Liver (tissue), 9 donors: Measurements from ENCODE around the gene ZRANB1. TPM values are rescaled to one million over a fixed set of nuclear protein-coding genes. Genes with fewer than 3 reads are reported as not detected.
A peak's percentile ranks its signal among the peaks of the same experiment; 100 is the strongest.

Source experiments
- DNase-seq: peaks from one replicate; pipeline ENCODE4 v3.0.0-alpha.2; 2017; ENCODE audit warnings: low spot score
- H3K27ac ChIP-seq, 2 donors: one replicate each; pipeline ENCODE4 v1.7.0; 2013; ENCODE audit warnings: inconsistent platforms in 2 of 2, low read length in 2 of 2, control low read depth in 1 of 2, low read depth in 1 of 2, mild to moderate bottlenecking in 1 of 2
- H3K27me3 ChIP-seq, 4 donors: one replicate each; pipeline versions ENCODE4 v1.6.1 to v1.7.0; 2013; ENCODE audit warnings: low read length in 3 of 4, inconsistent platforms in 1 of 4, mild to moderate bottlenecking in 1 of 4, moderate library complexity in 1 of 4; ENCODE audit not compliant: control insufficient read depth in 4 of 4, insufficient read depth in 4 of 4
- H3K36me3 ChIP-seq, 4 donors: one replicate each; pipeline versions ENCODE4 v1.6.1 to v1.7.0; 2013; ENCODE audit warnings: low read length in 3 of 4, mild to moderate bottlenecking in 3 of 4, low read depth in 1 of 4, moderate library complexity in 1 of 4; ENCODE audit not compliant: control insufficient read depth in 4 of 4, insufficient read depth in 3 of 4
- H3K4me1 ChIP-seq, 4 donors: one replicate each; pipeline versions ENCODE4 v1.6.1 to v1.7.0; 2013; ENCODE audit warnings: low read length in 3 of 4, mild to moderate bottlenecking in 3 of 4, moderate library complexity in 1 of 4; ENCODE audit not compliant: control insufficient read depth in 4 of 4, insufficient read depth in 4 of 4
- H3K4me3 ChIP-seq, 3 donors: one replicate each; pipeline versions ENCODE4 v1.6.1 to v1.7.0; 2013; ENCODE audit warnings: low read length in 3 of 3, control low read depth in 1 of 3, low read depth in 1 of 3, mild to moderate bottlenecking in 1 of 3
- H3K9ac ChIP-seq, 2 donors: one replicate each; pipeline ENCODE4 v1.7.0; 2013; ENCODE audit warnings: low read length in 2 of 2, mild to moderate bottlenecking in 2 of 2, moderate library complexity in 2 of 2, control low read depth in 1 of 2, low read depth in 1 of 2
- H3K9me3 ChIP-seq, 4 donors: one replicate each; pipeline versions ENCODE4 v1.6.1 to v1.7.0; 2013; ENCODE audit warnings: low read length in 3 of 4; ENCODE audit not compliant: control insufficient read depth in 4 of 4
- EGR1 ChIP-seq, 2 donors: IDR thresholded peaks; 2 replicates each; pipeline ENCODE4 v1.6.1; 2016 to 2018; ENCODE audit warnings: antibody characterized with exemption in 2 of 2, low read depth in 2 of 2
- FOXA1 ChIP-seq: IDR thresholded peaks from 2 replicates; pipeline ENCODE4 v1.6.1; 2016; ENCODE audit warnings: antibody characterized with exemption
- FOXA2 ChIP-seq: IDR thresholded peaks from 2 replicates; pipeline ENCODE4 v1.6.1; 2016; ENCODE audit warnings: antibody characterized with exemption
- HNF4A ChIP-seq, 2 donors: conservative IDR thresholded peaks; 2 replicates each; pipeline ENCODE4 v1.6.1; 2016; ENCODE audit warnings: antibody characterized with exemption in 2 of 2, mild to moderate bottlenecking in 2 of 2
- HNF4G ChIP-seq: IDR thresholded peaks from 2 replicates; pipeline ENCODE4 v1.6.1; 2016; ENCODE audit warnings: antibody characterized with exemption
- JUND ChIP-seq, 2 donors: IDR thresholded peaks; 2 replicates each; pipeline ENCODE4 v1.6.1; 2016; ENCODE audit warnings: antibody characterized with exemption in 2 of 2
- NR2F2 ChIP-seq: IDR thresholded peaks from 2 replicates; pipeline ENCODE4 v1.6.1; 2016; ENCODE audit warnings: antibody characterized with exemption
- RAD21 ChIP-seq, 2 donors: IDR thresholded peaks; 2 replicates each; pipeline ENCODE4 v1.6.1; 2016; ENCODE audit warnings: antibody characterized with exemption in 2 of 2, mild to moderate bottlenecking in 2 of 2
- RXRA ChIP-seq, 2 donors: IDR thresholded peaks; 2 replicates each; pipeline ENCODE4 v1.6.1; 2017 to 2018; ENCODE audit warnings: antibody characterized with exemption in 2 of 2, mild to moderate bottlenecking in 1 of 2
- SP1 ChIP-seq: IDR thresholded peaks from 2 replicates; pipeline ENCODE4 v1.6.1; 2018; ENCODE audit warnings: antibody characterized with exemption, mild to moderate bottlenecking
- TAF1 ChIP-seq: conservative IDR thresholded peaks from 2 replicates; pipeline ENCODE4 v1.6.1; 2016; ENCODE audit warnings: antibody characterized with exemption, mild to moderate bottlenecking
- YY1 ChIP-seq: IDR thresholded peaks from 2 replicates; pipeline ENCODE4 v1.6.1; 2016; ENCODE audit warnings: antibody characterized with exemption, mild to moderate bottlenecking
- ZBTB33 ChIP-seq: IDR thresholded peaks from 2 replicates; pipeline ENCODE4 v1.6.1; 2016; ENCODE audit warnings: antibody characterized with exemption
- WGBS: extraction: QIAGEN DNeasy Blood & Tissue Kit; methylation state at CpG from one replicate; pipeline ENCODE4 v1.1.7; 2013; 5-methylcytosine and 5-hydroxymethylcytosine counted together
- polyA plus RNA-seq, 2 donors: library from polyadenylated mRNA; stranded (reverse) in 1 of 2; unstranded in 1 of 2; fragments of 200-250 nt in 1 of 2; fragments of >200 nt in 1 of 2; fragmentation: Nextera tagmentation in 1 of 2; extraction: Ambion mirVana in 1 of 2; gene quantifications; one replicate each; pipeline versions ENCODE4 v1.2.1 to v1.2.3, GENCODE V29; 2013 to 2015
- total RNA-seq, 2 donors: library from RNA; depleted of rRNA; stranded (reverse); fragments of >200 nt; gene quantifications; one replicate each; pipeline ENCODE4 v1.2.3, GENCODE V29; 2014
- TF ChIP-seq, protein P1 (sequence below): IDR thresholded peaks from 2 replicates; pipeline ENCODE4 v1.6.1; 2016; ENCODE audit warnings: antibody characterized with exemption
- TF ChIP-seq, protein P2 (sequence below): IDR thresholded peaks from 2 replicates; pipeline ENCODE4 v1.6.1; 2016; ENCODE audit warnings: antibody characterized with exemption
- TF ChIP-seq, protein P3 (sequence below): fragments of 150-350 bp; IDR thresholded peaks from 2 replicates; pipeline ENCODE4 v1.5.1; 2017; ENCODE audit warnings: improper control_type of control experiment, low read depth, low read length; ENCODE audit not compliant: missing input control
- TF ChIP-seq, protein P4 (sequence below): IDR thresholded peaks from 2 replicates; pipeline ENCODE4 v1.6.1; 2016; ENCODE audit warnings: antibody characterized with exemption, mild to moderate bottlenecking
- donor health status: healthy.
- donor health status: healthy.
- donor health status: healthy.
- donor health status: healthy.
- donor health status: healthy.

Gene ZRANB1
- total and polyA plus RNA-seq, 4 donors: 6.2 to 32.5 (median 14.4) TPM

GRCh38 chr10:124918906-124919305, 23.0 kb upstream of the ZRANB1 start:
- H3K9ac ChIP-seq: peak overlapping the region in 1 of 2 donors; percentile 83
- H3K4me1 ChIP-seq: peaks cover 10 to 41% (median 23%) of the 10 kb centered on the region in 4 donors
- no peaks in the 10 kb centered on the region for H3K9me3 ChIP-seq
- peak overlapping the region; percentile 93 to 94 for H3K27ac ChIP-seq
- peak overlapping the region in 1 of 3 donors; percentile 89 for H3K4me3 ChIP-seq
- DNase-seq: no peak
- peaks cover 0 to 3% (median 0%) of the 10 kb centered on the region in 4 donors for H3K36me3 ChIP-seq
- TF ChIP-seq YY1 (no peak), TAF1 (no peak), HNF4A (conservative IDR thresholded peaks at IDR 0.05) (no peak), EGR1 (IDR thresholded peaks at IDR 0.05; ENCODE audit: low read depth in 2 of 2) (no peak), FOXA2 (no peak)
- TF ChIP-seq, protein P1, sequence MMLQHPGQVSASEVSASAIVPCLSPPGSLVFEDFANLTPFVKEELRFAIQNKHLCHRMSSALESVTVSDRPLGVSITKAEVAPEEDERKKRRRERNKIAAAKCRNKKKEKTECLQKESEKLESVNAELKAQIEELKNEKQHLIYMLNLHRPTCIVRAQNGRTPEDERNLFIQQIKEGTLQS: no peak
- 69% methylated on average over 3 of the region's 3 CpGs for WGBS
- H3K27me3 ChIP-seq: no peaks in the 10 kb centered on the region

- H3K4me3 ChIP-seq: no peak overlapping the region
- DNase-seq: no peak
- no peaks in the 10 kb centered on the region for H3K27me3 ChIP-seq
- 60% methylated on average over 1 of the region's 1 CpG for WGBS
- H3K27ac ChIP-seq: no peak overlapping the region
- peaks cover 13 to 44% (median 26%) of the 10 kb centered on the region in 4 donors for H3K4me1 ChIP-seq
- peaks cover 0 to 3% (median 0%) of the 10 kb centered on the region in 4 donors for H3K36me3 ChIP-seq
- H3K9me3 ChIP-seq: no peaks in the 10 kb centered on the region
- H3K9ac ChIP-seq: no peak overlapping the region
- TF ChIP-seq EGR1 (IDR thresholded peaks at IDR 0.05; ENCODE audit: low read depth in 2 of 2) (no peak), HNF4G (no peak), SP1 (no peak), ZBTB33 (no peak), JUND (IDR thresholded peaks at IDR 0.05) (no peak), TAF1 (no peak), FOXA1 (no peak), RAD21 (IDR thresholded peaks at IDR 0.05) (no peak), NR2F2 (no peak), FOXA2 (no peak), RXRA (IDR thresholded peaks at IDR 0.05) (no peak), HNF4A (conservative IDR thresholded peaks at IDR 0.05) (no peak)
- TF ChIP-seq, protein P1: no peak
- TF ChIP-seq, protein P2, sequence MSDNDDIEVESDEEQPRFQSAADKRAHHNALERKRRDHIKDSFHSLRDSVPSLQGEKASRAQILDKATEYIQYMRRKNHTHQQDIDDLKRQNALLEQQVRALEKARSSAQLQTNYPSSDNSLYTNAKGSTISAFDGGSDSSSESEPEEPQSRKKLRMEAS: no peak
- TF ChIP-seq, protein P3, sequence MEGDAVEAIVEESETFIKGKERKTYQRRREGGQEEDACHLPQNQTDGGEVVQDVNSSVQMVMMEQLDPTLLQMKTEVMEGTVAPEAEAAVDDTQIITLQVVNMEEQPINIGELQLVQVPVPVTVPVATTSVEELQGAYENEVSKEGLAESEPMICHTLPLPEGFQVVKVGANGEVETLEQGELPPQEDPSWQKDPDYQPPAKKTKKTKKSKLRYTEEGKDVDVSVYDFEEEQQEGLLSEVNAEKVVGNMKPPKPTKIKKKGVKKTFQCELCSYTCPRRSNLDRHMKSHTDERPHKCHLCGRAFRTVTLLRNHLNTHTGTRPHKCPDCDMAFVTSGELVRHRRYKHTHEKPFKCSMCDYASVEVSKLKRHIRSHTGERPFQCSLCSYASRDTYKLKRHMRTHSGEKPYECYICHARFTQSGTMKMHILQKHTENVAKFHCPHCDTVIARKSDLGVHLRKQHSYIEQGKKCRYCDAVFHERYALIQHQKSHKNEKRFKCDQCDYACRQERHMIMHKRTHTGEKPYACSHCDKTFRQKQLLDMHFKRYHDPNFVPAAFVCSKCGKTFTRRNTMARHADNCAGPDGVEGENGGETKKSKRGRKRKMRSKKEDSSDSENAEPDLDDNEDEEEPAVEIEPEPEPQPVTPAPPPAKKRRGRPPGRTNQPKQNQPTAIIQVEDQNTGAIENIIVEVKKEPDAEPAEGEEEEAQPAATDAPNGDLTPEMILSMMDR: no peak
- TF ChIP-seq, protein P4, sequence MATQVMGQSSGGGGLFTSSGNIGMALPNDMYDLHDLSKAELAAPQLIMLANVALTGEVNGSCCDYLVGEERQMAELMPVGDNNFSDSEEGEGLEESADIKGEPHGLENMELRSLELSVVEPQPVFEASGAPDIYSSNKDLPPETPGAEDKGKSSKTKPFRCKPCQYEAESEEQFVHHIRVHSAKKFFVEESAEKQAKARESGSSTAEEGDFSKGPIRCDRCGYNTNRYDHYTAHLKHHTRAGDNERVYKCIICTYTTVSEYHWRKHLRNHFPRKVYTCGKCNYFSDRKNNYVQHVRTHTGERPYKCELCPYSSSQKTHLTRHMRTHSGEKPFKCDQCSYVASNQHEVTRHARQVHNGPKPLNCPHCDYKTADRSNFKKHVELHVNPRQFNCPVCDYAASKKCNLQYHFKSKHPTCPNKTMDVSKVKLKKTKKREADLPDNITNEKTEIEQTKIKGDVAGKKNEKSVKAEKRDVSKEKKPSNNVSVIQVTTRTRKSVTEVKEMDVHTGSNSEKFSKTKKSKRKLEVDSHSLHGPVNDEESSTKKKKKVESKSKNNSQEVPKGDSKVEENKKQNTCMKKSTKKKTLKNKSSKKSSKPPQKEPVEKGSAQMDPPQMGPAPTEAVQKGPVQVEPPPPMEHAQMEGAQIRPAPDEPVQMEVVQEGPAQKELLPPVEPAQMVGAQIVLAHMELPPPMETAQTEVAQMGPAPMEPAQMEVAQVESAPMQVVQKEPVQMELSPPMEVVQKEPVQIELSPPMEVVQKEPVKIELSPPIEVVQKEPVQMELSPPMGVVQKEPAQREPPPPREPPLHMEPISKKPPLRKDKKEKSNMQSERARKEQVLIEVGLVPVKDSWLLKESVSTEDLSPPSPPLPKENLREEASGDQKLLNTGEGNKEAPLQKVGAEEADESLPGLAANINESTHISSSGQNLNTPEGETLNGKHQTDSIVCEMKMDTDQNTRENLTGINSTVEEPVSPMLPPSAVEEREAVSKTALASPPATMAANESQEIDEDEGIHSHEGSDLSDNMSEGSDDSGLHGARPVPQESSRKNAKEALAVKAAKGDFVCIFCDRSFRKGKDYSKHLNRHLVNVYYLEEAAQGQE: no peak
Measured at GRCh38 chr10:124921261-124921660, 20.7 kb upstream of the ZRANB1 start.
